NT2/D1 (cell line): ENCODE measurements around the gene CAMSAP2.

Experiments used
- DNase-seq: peaks from one replicate; pipeline ENCODE4 v3.0.0-alpha.2; 2011; ENCODE audit warnings: low read depth, low spot score
- H3K27me3 ChIP-seq: 2 replicates; pipeline ENCODE4 v1.6.0; 2011; ENCODE audit warnings: mild to moderate bottlenecking; ENCODE audit not compliant: insufficient read length, insufficient read depth
- H3K36me3 ChIP-seq: 2 replicates; pipeline ENCODE4 v1.6.1; 2011; ENCODE audit warnings: mild to moderate bottlenecking, low read length, mixed read lengths; ENCODE audit not compliant: insufficient read depth, insufficient read length
- H3K4me1 ChIP-seq: 2 replicates; pipeline ENCODE4 v1.5.1; 2011; ENCODE audit not compliant: insufficient read depth, insufficient read length
- H3K4me3 ChIP-seq: 2 replicates; pipeline ENCODE4 v1.5.1; 2011; ENCODE audit warnings: low read depth; ENCODE audit not compliant: insufficient read length
- H3K9ac ChIP-seq: 2 replicates; pipeline ENCODE4 v1.6.0; 2011; ENCODE audit warnings: low read depth; ENCODE audit not compliant: insufficient read length
- H3K9me3 ChIP-seq: 2 replicates; pipeline ENCODE4 v1.5.1; 2011; ENCODE audit warnings: mild to moderate bottlenecking, low read length; ENCODE audit not compliant: insufficient read depth
- SUZ12 ChIP-seq: IDR thresholded peaks from 2 replicates; pipeline ENCODE4 v1.6.1; 2011; ENCODE audit not compliant: insufficient read length, insufficient read depth; ENCODE audit errors: extremely low read depth
- YY1 ChIP-seq: IDR thresholded peaks from 2 replicates; pipeline ENCODE4 v1.6.1; 2011; ENCODE audit not compliant: insufficient read length, insufficient read depth
- ZNF274 ChIP-seq: IDR thresholded peaks from 2 replicates; pipeline ENCODE4 v1.6.1; 2011; ENCODE audit warnings: mild to moderate bottlenecking, low read depth, low read length

CAMSAP2 gene

GRCh38 chr1:200831091-200831490 is 92.4 kb downstream of the CAMSAP2 start:
- no peak for TF ChIP-seq SUZ12
- no peak for TF ChIP-seq ZNF274
- TF ChIP-seq YY1 = no peak
- Histone ChIP-seq H3K9ac (no peak overlapping the region), H3K36me3 (peaks cover 32% of the 10 kb centered on the region), H3K9me3 (peaks cover under 1% of the 10 kb centered on the region; the same call in 1 of the 2 replicates), H3K27me3 (no peaks in the 10 kb centered on the region), H3K4me1 (no peaks in the 10 kb centered on the region), H3K4me3 (no peak overlapping the region)
- DNase-seq = no peak

GRCh38 chr1:200834383-200834782 is 95.7 kb downstream of the CAMSAP2 start:
- no peak overlapping the region for H3K4me3 ChIP-seq
- no peak for DNase-seq
- TF ChIP-seq YY1 = no peak
- TF ChIP-seq ZNF274 = no peak
- TF ChIP-seq SUZ12 = no peak

GRCh38 chr1:200836213-200836612 is 97.5 kb downstream of the CAMSAP2 start:
- Histone ChIP-seq H3K27me3 (no peaks in the 10 kb centered on the region), H3K9ac (no peak overlapping the region), H3K9me3 (peaks cover 4% of the 10 kb centered on the region; the same call in 1 of the 2 replicates), H3K4me1 (no peaks in the 10 kb centered on the region), H3K4me3 (no peak overlapping the region), H3K36me3 (peaks cover 38% of the 10 kb centered on the region)
- TF ChIP-seq YY1 (no peak), SUZ12 (no peak), ZNF274 (no peak)
- no peak for DNase-seq

More at GRCh38 chr1:200834383-200834782, 95.7 kb downstream of the CAMSAP2 start:
- Histone ChIP-seq H3K27me3 (no peaks in the 10 kb centered on the region), H3K9me3 (peaks cover 4% of the 10 kb centered on the region; the same call in 1 of the 2 replicates), H3K9ac (no peak overlapping the region), H3K36me3 (peaks cover 32% of the 10 kb centered on the region), H3K4me1 (no peaks in the 10 kb centered on the region)

GRCh38 chr1:200837931-200838571 is 99.4 kb downstream of the CAMSAP2 start:
- Histone ChIP-seq H3K27me3 (no peaks in the 10 kb centered on the region), H3K4me1 (no peaks in the 10 kb centered on the region), H3K4me3 (no peak overlapping the region), H3K9ac (no peak overlapping the region), H3K9me3 (peaks cover 4% of the 10 kb centered on the region; the same call in 1 of the 2 replicates), H3K36me3 (peaks cover 43% of the 10 kb centered on the region)
- DNase-seq = no peak
- TF ChIP-seq YY1 = no peak
- no peak for TF ChIP-seq ZNF274
- no peak for TF ChIP-seq SUZ12

GRCh38 chr1:200838676-200839445 is 100.2 kb downstream of the CAMSAP2 start:
- DNase-seq = no peak
- TF ChIP-seq YY1 = no peak
- no peak for TF ChIP-seq SUZ12
- TF ChIP-seq ZNF274 = no peak
- peaks cover 42% of the 10 kb centered on the region for H3K36me3 ChIP-seq
- no peaks in the 10 kb centered on the region for H3K4me1 ChIP-seq
- no peaks in the 10 kb centered on the region for H3K27me3 ChIP-seq
- H3K9me3 ChIP-seq = peaks cover 4% of the 10 kb centered on the region; the same call in 1 of the 2 replicates
- H3K4me3 ChIP-seq = no peak overlapping the region
- no peak overlapping the region for H3K9ac ChIP-seq

GRCh38 chr1:200845360-200845759 is 106.7 kb downstream of the CAMSAP2 start:
- Histone ChIP-seq H3K9ac (no peak overlapping the region), H3K4me3 (no peak overlapping the region), H3K9me3 (no peaks in the 10 kb centered on the region), H3K27me3 (no peaks in the 10 kb centered on the region), H3K4me1 (no peaks in the 10 kb centered on the region), H3K36me3 (peaks cover 81% of the 10 kb centered on the region)
- no peak for DNase-seq
- TF ChIP-seq ZNF274 (no peak), YY1 (no peak), SUZ12 (no peak)

GRCh38 chr1:200846398-200846797 is 107.7 kb downstream of the CAMSAP2 start:
- Histone ChIP-seq H3K36me3 (peaks cover 86% of the 10 kb centered on the region), H3K4me1 (no peaks in the 10 kb centered on the region), H3K27me3 (no peaks in the 10 kb centered on the region), H3K4me3 (no peak overlapping the region), H3K9me3 (no peaks in the 10 kb centered on the region), H3K9ac (no peak overlapping the region)
- DNase-seq = no peak
- TF ChIP-seq SUZ12 (no peak), ZNF274 (no peak), YY1 (no peak)
